ENCODE results near the gene RRAGA. TPM values are rescaled to one million over a fixed set of nuclear protein-coding genes. Genes with fewer than 3 reads are reported as not detected.
A peak's percentile ranks its signal among the peaks of the same experiment; 100 is the strongest.

RRAGA gene
- total and polyA plus RNA-seq, 2 experiments from 2014 or later, result 24.7 to 36.1 TPM

- no peak for ATAC-seq
- H3K36me3 Mint-ChIP-seq (ENCODE audit: low read depth), result no peaks in the 10 kb centered on the region
- Histone ChIP-seq H4K20me1 (replicated peaks; ENCODE audit: insufficient read depth) (no peaks in the 10 kb centered on the region), H3K27ac (ENCODE audit: low read depth) (0 out of 2 replicates have a peak overlapping the region, but pooled peaks have one; percentile 74), H3F3A (replicated peaks; ENCODE audit: low read depth) (peaks cover 11% of the 10 kb centered on the region; the same call in 1 of the 2 replicates), H3K36me3 (ENCODE audit: insufficient read depth) (no peaks in the 10 kb centered on the region), H3K27me3 (ENCODE audit: insufficient read depth) (no peaks in the 10 kb centered on the region), H2AFZ (peak overlapping the region; percentile 96; the same call in 1 of the 2 replicates), H3K4me3 (peak overlapping the region; percentile 86), H3K79me2 (replicated peaks; ENCODE audit: insufficient read depth) (peaks cover 12% of the 10 kb centered on the region), H3K4me2 (peak overlapping the region; percentile 82), H3K4me1 (ENCODE audit: insufficient read depth) (peaks cover 37% of the 10 kb centered on the region), H3K9me2 (ENCODE audit: insufficient read depth) (no peaks in the 10 kb centered on the region)
- DNase-seq (ENCODE audit: low spot score), result peak; percentile 54
- peaks cover 37% of the 10 kb centered on the region for H3K4me1 Mint-ChIP-seq
- peaks cover 13% of the 10 kb centered on the region for H3K27me3 Mint-ChIP-seq (ENCODE audit: insufficient read depth, low read depth, poor library complexity)
- H3K4me3 Mint-ChIP-seq, result peak overlapping the region; percentile 93
- H3K27ac Mint-ChIP-seq, result peak overlapping the region; percentile 81
- TF ChIP-seq, protein P1, sequence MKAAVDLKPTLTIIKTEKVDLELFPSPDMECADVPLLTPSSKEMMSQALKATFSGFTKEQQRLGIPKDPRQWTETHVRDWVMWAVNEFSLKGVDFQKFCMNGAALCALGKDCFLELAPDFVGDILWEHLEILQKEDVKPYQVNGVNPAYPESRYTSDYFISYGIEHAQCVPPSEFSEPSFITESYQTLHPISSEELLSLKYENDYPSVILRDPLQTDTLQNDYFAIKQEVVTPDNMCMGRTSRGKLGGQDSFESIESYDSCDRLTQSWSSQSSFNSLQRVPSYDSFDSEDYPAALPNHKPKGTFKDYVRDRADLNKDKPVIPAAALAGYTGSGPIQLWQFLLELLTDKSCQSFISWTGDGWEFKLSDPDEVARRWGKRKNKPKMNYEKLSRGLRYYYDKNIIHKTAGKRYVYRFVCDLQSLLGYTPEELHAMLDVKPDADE (IDR thresholded peaks at IDR 0.05), result no peak
- TF ChIP-seq ZNF114 (CRISPR knock-in tag; IDR thresholded peaks at IDR 0.05), result no peak
- TF ChIP-seq STAT1 (IDR thresholded peaks at IDR 0.05; ENCODE audit: unreplicated experiment), result no peak
- TF ChIP-seq POLR2AphosphoS5 (IDR thresholded peaks at IDR 0.05; ENCODE audit: low read depth), result no peak
- TF ChIP-seq, protein P2, sequence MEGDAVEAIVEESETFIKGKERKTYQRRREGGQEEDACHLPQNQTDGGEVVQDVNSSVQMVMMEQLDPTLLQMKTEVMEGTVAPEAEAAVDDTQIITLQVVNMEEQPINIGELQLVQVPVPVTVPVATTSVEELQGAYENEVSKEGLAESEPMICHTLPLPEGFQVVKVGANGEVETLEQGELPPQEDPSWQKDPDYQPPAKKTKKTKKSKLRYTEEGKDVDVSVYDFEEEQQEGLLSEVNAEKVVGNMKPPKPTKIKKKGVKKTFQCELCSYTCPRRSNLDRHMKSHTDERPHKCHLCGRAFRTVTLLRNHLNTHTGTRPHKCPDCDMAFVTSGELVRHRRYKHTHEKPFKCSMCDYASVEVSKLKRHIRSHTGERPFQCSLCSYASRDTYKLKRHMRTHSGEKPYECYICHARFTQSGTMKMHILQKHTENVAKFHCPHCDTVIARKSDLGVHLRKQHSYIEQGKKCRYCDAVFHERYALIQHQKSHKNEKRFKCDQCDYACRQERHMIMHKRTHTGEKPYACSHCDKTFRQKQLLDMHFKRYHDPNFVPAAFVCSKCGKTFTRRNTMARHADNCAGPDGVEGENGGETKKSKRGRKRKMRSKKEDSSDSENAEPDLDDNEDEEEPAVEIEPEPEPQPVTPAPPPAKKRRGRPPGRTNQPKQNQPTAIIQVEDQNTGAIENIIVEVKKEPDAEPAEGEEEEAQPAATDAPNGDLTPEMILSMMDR (conservative IDR thresholded peaks at IDR 0.05; ENCODE audit: low read depth in 2 of 2), result no peak
- no peak for TF ChIP-seq EZH2 (IDR thresholded peaks at IDR 0.05; ENCODE audit: low read depth, unreplicated experiment)
- TF ChIP-seq, protein P3, sequence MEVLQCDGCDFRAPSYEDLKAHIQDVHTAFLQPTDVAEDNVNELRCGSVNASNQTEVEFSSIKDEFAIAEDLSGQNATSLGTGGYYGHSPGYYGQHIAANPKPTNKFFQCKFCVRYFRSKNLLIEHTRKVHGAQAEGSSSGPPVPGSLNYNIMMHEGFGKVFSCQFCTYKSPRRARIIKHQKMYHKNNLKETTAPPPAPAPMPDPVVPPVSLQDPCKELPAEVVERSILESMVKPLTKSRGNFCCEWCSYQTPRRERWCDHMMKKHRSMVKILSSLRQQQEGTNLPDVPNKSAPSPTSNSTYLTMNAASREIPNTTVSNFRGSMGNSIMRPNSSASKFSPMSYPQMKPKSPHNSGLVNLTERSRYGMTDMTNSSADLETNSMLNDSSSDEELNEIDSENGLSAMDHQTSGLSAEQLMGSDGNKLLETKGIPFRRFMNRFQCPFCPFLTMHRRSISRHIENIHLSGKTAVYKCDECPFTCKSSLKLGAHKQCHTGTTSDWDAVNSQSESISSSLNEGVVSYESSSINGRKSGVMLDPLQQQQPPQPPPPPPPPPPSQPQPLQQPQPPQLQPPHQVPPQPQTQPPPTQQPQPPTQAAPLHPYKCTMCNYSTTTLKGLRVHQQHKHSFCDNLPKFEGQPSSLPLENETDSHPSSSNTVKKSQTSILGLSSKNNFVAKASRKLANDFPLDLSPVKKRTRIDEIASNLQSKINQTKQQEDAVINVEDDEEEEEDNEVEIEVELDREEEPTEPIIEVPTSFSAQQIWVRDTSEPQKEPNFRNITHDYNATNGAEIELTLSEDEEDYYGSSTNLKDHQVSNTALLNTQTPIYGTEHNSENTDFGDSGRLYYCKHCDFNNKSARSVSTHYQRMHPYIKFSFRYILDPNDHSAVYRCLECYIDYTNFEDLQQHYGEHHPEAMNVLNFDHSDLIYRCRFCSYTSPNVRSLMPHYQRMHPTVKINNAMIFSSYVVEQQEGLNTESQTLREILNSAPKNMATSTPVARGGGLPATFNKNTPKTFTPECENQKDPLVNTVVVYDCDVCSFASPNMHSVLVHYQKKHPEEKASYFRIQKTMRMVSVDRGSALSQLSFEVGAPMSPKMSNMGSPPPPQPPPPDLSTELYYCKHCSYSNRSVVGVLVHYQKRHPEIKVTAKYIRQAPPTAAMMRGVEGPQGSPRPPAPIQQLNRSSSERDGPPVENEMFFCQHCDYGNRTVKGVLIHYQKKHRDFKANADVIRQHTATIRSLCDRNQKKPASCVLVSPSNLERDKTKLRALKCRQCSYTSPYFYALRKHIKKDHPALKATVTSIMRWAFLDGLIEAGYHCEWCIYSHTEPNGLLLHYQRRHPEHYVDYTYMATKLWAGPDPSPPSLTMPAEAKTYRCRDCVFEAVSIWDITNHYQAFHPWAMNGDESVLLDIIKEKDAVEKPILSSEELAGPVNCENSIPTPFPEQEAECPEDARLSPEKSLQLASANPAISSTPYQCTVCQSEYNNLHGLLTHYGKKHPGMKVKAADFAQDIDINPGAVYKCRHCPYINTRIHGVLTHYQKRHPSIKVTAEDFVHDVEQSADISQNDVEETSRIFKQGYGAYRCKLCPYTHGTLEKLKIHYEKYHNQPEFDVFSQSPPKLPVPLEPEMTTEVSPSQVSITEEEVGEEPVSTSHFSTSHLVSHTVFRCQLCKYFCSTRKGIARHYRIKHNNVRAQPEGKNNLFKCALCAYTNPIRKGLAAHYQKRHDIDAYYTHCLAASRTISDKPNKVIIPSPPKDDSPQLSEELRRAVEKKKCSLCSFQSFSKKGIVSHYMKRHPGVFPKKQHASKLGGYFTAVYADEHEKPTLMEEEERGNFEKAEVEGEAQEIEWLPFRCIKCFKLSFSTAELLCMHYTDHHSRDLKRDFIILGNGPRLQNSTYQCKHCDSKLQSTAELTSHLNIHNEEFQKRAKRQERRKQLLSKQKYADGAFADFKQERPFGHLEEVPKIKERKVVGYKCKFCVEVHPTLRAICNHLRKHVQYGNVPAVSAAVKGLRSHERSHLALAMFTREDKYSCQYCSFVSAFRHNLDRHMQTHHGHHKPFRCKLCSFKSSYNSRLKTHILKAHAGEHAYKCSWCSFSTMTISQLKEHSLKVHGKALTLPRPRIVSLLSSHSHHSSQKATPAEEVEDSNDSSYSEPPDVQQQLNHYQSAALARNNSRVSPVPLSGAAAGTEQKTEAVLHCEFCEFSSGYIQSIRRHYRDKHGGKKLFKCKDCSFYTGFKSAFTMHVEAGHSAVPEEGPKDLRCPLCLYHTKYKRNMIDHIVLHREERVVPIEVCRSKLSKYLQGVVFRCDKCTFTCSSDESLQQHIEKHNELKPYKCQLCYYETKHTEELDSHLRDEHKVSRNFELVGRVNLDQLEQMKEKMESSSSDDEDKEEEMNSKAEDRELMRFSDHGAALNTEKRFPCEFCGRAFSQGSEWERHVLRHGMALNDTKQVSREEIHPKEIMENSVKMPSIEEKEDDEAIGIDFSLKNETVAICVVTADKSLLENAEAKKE (CRISPR knock-in tag; IDR thresholded peaks at IDR 0.05), result no peak
- TF ChIP-seq ZNF331 (CRISPR knock-in tag; IDR thresholded peaks at IDR 0.05; ENCODE audit: low read depth), result no peak
- TF ChIP-seq EZH2phosphoT487 (IDR thresholded peaks at IDR 0.05; ENCODE audit: unreplicated experiment), result no peak
- TF ChIP-seq JUNB (IDR thresholded peaks at IDR 0.05; ENCODE audit: unreplicated experiment), result no peak
- TF ChIP-seq REST (IDR thresholded peaks at IDR 0.05; ENCODE audit: unreplicated experiment), result no peak
- TF ChIP-seq CREB1 (CRISPR knock-in tag; IDR thresholded peaks at IDR 0.05; ENCODE audit: low read depth), result no peak
- TF ChIP-seq NANOG (IDR thresholded peaks at IDR 0.05; ENCODE audit: borderline replicate concordance), result no peak
- no peaks in the 10 kb centered on the region for H3K9me3 Mint-ChIP-seq
These were observed 850 bp downstream of the RRAGA start for GRCh38 chr9:19049917-19050636.

Data from GM23338 (cell line).